Measurements from ENCODE around the gene MSTO1. TPM values are rescaled to one million over a fixed set of nuclear protein-coding genes. Genes with fewer than 3 reads are reported as not detected.
"Not testable (repeated sequence)": the region's sequence is repeated elsewhere in the genome, so short reads cannot be mapped to it uniquely, and the experiment has no call there.

MSTO1 gene
- total RNA-seq, 1 donor from 2014 or later: 42.6 TPM

DNA sequence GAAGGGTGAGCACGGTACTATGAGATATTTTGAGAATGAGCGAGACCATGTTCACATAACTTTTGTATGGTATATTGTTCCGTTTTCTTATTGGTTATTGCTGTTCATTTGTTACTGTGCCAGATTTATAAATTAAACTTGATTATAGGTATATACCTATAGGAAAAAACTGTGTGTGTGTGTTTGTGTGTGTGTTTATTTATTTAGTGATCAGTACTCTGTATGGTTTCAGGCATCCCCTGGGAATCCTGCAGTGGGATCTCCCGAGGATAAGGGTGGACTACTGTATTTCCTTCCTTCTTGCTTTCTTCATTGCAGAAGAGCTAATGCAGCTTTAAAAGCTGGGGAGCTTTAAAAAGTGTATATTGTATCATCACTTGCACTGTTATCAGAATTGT, 39.4 kb upstream of the MSTO1 start:
- no peak for TF ChIP-seq CTCF (IDR thresholded peaks at IDR 0.05)

GRCh38 chr1:155574077-155574476, 35.9 kb upstream of the MSTO1 start:
- H3K27ac Mint-ChIP-seq (ENCODE audit: unreplicated experiment): no peak overlapping the region
- H3K36me3 Mint-ChIP-seq (ENCODE audit: low read depth): peaks cover 1% of the 10 kb centered on the region
- H3K4me3 Mint-ChIP-seq (ENCODE audit: unreplicated experiment): no peak overlapping the region
- no peaks in the 10 kb centered on the region for H3K4me1 Mint-ChIP-seq (ENCODE audit: low read depth)
- H3K9me3 Mint-ChIP-seq (ENCODE audit: low read depth): no peaks in the 10 kb centered on the region
- no peak for DNase-seq (ENCODE audit: low spot score)
- no peak for TF ChIP-seq CTCF (IDR thresholded peaks at IDR 0.05)
- H3K27me3 Mint-ChIP-seq (ENCODE audit: low read depth): no peaks in the 10 kb centered on the region

More for the DNA sequence above, 39.4 kb upstream of the MSTO1 start:
- no peaks in the 10 kb centered on the region for H3K4me1 Mint-ChIP-seq (ENCODE audit: low read depth)
- DNase-seq (ENCODE audit: low spot score): no peak
- H3K27ac Mint-ChIP-seq (ENCODE audit: unreplicated experiment): no peak overlapping the region
- no peaks in the 10 kb centered on the region for H3K9me3 Mint-ChIP-seq (ENCODE audit: low read depth)
- peaks cover 1% of the 10 kb centered on the region for H3K36me3 Mint-ChIP-seq (ENCODE audit: low read depth)
- H3K27me3 Mint-ChIP-seq (ENCODE audit: low read depth): no peaks in the 10 kb centered on the region
- no peak overlapping the region for H3K4me3 Mint-ChIP-seq (ENCODE audit: unreplicated experiment)

- H3K4me1 Mint-ChIP-seq (ENCODE audit: low read depth); H3K36me3 Mint-ChIP-seq (ENCODE audit: low read depth); DNase-seq (ENCODE audit: low spot score); H3K4me3 Mint-ChIP-seq (ENCODE audit: unreplicated experiment); H3K27ac Mint-ChIP-seq (ENCODE audit: unreplicated experiment); H3K27me3 Mint-ChIP-seq (ENCODE audit: low read depth); H3K9me3 Mint-ChIP-seq (ENCODE audit: low read depth): not testable (repeated sequence)
Observed at GRCh38 chr1:155575608-155576007, 34.4 kb upstream of the MSTO1 start.

- DNase-seq (ENCODE audit: low spot score); H3K36me3 Mint-ChIP-seq (ENCODE audit: low read depth); H3K4me1 Mint-ChIP-seq (ENCODE audit: low read depth); H3K4me3 Mint-ChIP-seq (ENCODE audit: unreplicated experiment); H3K9me3 Mint-ChIP-seq (ENCODE audit: low read depth); H3K27me3 Mint-ChIP-seq (ENCODE audit: low read depth); H3K27ac Mint-ChIP-seq (ENCODE audit: unreplicated experiment): not testable (repeated sequence)
Observed at GRCh38 chr1:155583846-155584245, 26.2 kb upstream of the MSTO1 start.

- not testable (repeated sequence) for H3K4me3 Mint-ChIP-seq (ENCODE audit: unreplicated experiment); H3K4me1 Mint-ChIP-seq (ENCODE audit: low read depth); DNase-seq (ENCODE audit: low spot score); H3K27ac Mint-ChIP-seq (ENCODE audit: unreplicated experiment); H3K27me3 Mint-ChIP-seq (ENCODE audit: low read depth); H3K9me3 Mint-ChIP-seq (ENCODE audit: low read depth); H3K36me3 Mint-ChIP-seq (ENCODE audit: low read depth)
Observed at GRCh38 chr1:155589282-155589681, 20.7 kb upstream of the MSTO1 start.

GRCh38 chr1:155590516-155591247, 19.3 kb upstream of the MSTO1 start:
- not testable (repeated sequence) for H3K4me1 Mint-ChIP-seq (ENCODE audit: low read depth); H3K4me3 Mint-ChIP-seq (ENCODE audit: unreplicated experiment); H3K9me3 Mint-ChIP-seq (ENCODE audit: low read depth)

DNA sequence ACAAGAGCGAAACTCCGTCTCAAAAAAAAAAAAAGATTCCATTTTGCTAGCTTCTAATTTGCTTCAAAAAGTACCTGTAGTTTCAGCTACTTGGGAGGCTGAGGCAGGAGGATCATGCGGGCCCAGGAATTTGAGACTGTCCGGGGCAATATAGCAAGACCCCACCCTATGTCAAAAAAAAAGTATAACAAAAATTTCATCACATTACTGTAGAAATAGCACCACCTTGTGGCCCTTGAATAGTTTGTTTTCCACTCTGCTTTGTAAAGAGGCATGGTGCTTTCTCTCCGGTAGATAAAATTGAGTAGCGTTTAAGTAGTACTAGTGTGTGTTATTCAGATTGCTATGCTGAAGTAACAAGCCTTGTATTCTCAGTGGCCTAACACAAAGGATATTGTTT, 18.2 kb upstream of the MSTO1 start:
- Mint-ChIP-seq H3K4me3 (ENCODE audit: unreplicated experiment) (no peak overlapping the region), H3K27ac (ENCODE audit: unreplicated experiment) (no peak overlapping the region), H3K4me1 (ENCODE audit: low read depth) (no peaks in the 10 kb centered on the region), H3K27me3 (ENCODE audit: low read depth) (no peaks in the 10 kb centered on the region), H3K9me3 (ENCODE audit: low read depth) (no peaks in the 10 kb centered on the region), H3K36me3 (ENCODE audit: low read depth) (no peaks in the 10 kb centered on the region)
- no peak for DNase-seq (ENCODE audit: low spot score)
- peak; percentile 86 for TF ChIP-seq CTCF (IDR thresholded peaks at IDR 0.05)

More at GRCh38 chr1:155590516-155591247, 19.3 kb upstream of the MSTO1 start:
- H3K27me3 Mint-ChIP-seq (ENCODE audit: low read depth); H3K36me3 Mint-ChIP-seq (ENCODE audit: low read depth); DNase-seq (ENCODE audit: low spot score); H3K27ac Mint-ChIP-seq (ENCODE audit: unreplicated experiment): not testable (repeated sequence)

DNA sequence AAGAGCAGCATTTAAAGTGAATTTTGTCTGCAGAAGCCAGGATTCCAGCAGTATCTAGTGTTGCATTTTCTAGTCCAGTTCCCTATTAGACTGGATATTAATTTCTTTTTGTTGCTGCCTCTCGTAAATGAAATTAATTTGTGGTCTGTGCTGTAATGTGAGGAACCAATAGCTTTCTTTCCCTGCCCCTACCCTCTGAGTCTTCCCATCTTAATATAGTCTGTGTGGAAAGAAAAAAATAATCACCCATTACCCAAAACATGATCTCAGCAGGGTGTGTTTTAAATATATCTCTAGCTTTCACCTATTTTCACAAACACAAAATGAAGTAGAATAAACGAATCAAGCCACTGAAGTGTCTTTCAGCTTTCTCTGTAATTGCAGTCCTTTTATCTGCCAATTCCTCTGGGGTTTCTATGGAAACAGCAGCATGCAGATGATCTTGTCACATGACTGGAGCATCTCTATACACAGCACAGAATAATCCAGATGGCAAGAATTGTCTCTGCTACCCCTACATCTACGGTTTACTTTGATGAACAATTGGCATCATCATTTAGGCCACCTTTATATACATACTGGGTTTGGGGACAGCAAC, 14.0 kb upstream of the MSTO1 start:
- not testable (repeated sequence) for DNase-seq (ENCODE audit: low spot score); H3K27ac Mint-ChIP-seq (ENCODE audit: unreplicated experiment); H3K4me3 Mint-ChIP-seq (ENCODE audit: unreplicated experiment); H3K27me3 Mint-ChIP-seq (ENCODE audit: low read depth); H3K36me3 Mint-ChIP-seq (ENCODE audit: low read depth); H3K9me3 Mint-ChIP-seq (ENCODE audit: low read depth)
- H3K4me1 Mint-ChIP-seq (ENCODE audit: low read depth): peaks cover 21% of the 10 kb centered on the region

All from chondrocyte (in vitro differentiated cells).